ENCODE measurements around the gene ELAC2. TPM values are rescaled to one million over a fixed set of nuclear protein-coding genes. Genes with fewer than 3 reads are reported as not detected.
"Not testable (repeated sequence)": the region's sequence is repeated elsewhere in the genome, so short reads cannot be mapped to it uniquely, and the experiment has no call there.

The ELAC2 gene
- total and polyA plus RNA-seq, 2 donors (not counting 1 experiment from before 2014, with no cell fraction given): 36.9 to 47.2 TPM

- DNase-seq (ENCODE audit: low read depth in 2 of 2): peak; percentile 29 to 41
- Histone ChIP-seq H3K9me3 (ENCODE audit: control insufficient read depth, insufficient read depth, low read depth, low read length) (no peaks in the 10 kb centered on the region), H3K27me3 (ENCODE audit: control insufficient read depth, insufficient read depth, low read length) (no peaks in the 10 kb centered on the region)
Measured at GRCh38 chr17:12979826-12980500, 37.9 kb downstream of the ELAC2 start.

GRCh38 chr17:12979246-12979645 lies 38.6 kb downstream of the ELAC2 start:
- Histone ChIP-seq H3K27me3 (ENCODE audit: control insufficient read depth, insufficient read depth, low read length) (no peaks in the 10 kb centered on the region), H3K4me2 (ENCODE audit: extremely low read depth, insufficient read depth, low read length) (no peak overlapping the region), H3K27ac (ENCODE audit: insufficient read depth, low read length) (no peak overlapping the region), H3K79me2 (ENCODE audit: control insufficient read depth, insufficient read depth, low read length) (no peaks in the 10 kb centered on the region), H3K36me3 (ENCODE audit: control insufficient read depth, insufficient read depth, low read length) (no peaks in the 10 kb centered on the region), H3K4me3 (replicated peaks in 1 of 4; ENCODE audit: control extremely low read depth in 1 of 4, insufficient read depth in 1 of 4, low read depth in 3 of 4, low read length in 4 of 4) (no peak overlapping the region), H2AFZ (ENCODE audit: low read length) (no peak overlapping the region), H3K9me3 (ENCODE audit: control insufficient read depth, insufficient read depth, low read depth, low read length) (no peaks in the 10 kb centered on the region), H3K9ac (ENCODE audit: insufficient read depth, low read length) (no peak overlapping the region), H3K4me1 (ENCODE audit: control insufficient read depth, extremely low read depth, insufficient read depth, low read length) (no peaks in the 10 kb centered on the region), H4K20me1 (ENCODE audit: control insufficient read depth, extremely low read depth, insufficient read depth, low read length) (no peaks in the 10 kb centered on the region)
- DNase-seq (ENCODE audit: low read depth in 2 of 2): no peak
- TF ChIP-seq EZH2 (IDR thresholded peaks at IDR 0.05; ENCODE audit: low read length, missing control alignments) (no peak), CTCF (conservative IDR thresholded peaks at IDR 0.05 in 1 of 2, IDR thresholded peaks at IDR 0.05 in 1 of 2; ENCODE audit: low read depth in 1 of 2, low read length in 2 of 2) (no peak)

More at GRCh38 chr17:12979826-12980500, 37.9 kb downstream of the ELAC2 start:
- Histone ChIP-seq H3K4me1 (ENCODE audit: control insufficient read depth, extremely low read depth, insufficient read depth, low read length) (peaks cover 3% of the 10 kb centered on the region), H3K9ac (ENCODE audit: insufficient read depth, low read length) (no peak overlapping the region), H4K20me1 (ENCODE audit: control insufficient read depth, extremely low read depth, insufficient read depth, low read length) (no peaks in the 10 kb centered on the region), H3K27ac (ENCODE audit: insufficient read depth, low read length) (no peak overlapping the region), H3K4me2 (ENCODE audit: extremely low read depth, insufficient read depth, low read length) (no peak overlapping the region), H3K79me2 (ENCODE audit: control insufficient read depth, insufficient read depth, low read length) (no peaks in the 10 kb centered on the region), H3K36me3 (ENCODE audit: control insufficient read depth, insufficient read depth, low read length) (no peaks in the 10 kb centered on the region), H3K4me3 (replicated peaks in 1 of 4; ENCODE audit: control extremely low read depth in 1 of 4, insufficient read depth in 1 of 4, low read depth in 3 of 4, low read length in 4 of 4) (no peak overlapping the region), H2AFZ (ENCODE audit: low read length) (no peak overlapping the region)
- TF ChIP-seq EZH2 (IDR thresholded peaks at IDR 0.05; ENCODE audit: low read length, missing control alignments): no peak
- no peak for TF ChIP-seq CTCF (conservative IDR thresholded peaks at IDR 0.05 in 1 of 2, IDR thresholded peaks at IDR 0.05 in 1 of 2; ENCODE audit: low read depth in 1 of 2, low read length in 2 of 2)

DNA sequence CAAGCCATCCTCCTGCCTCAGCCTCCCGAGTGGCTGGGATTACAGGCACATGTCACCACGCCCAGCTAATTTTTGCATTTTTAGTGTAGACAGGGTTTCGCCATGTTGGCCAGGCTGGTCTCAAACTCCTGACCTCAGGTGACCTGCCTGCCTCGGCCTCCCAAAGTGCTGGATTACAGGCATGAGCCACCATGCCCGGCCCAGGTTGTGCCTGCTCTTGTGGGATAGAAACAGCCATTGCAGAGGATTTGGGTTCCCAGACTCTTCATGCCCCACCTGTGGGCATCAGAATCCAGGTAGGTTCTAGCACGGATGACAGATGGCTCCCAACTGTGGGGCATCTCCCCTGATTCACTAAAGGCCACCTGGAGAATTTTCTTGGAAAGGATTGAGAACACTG lies 39.0 kb downstream of the ELAC2 start:
- H3K36me3 ChIP-seq (ENCODE audit: control insufficient read depth, insufficient read depth, low read length); H3K27me3 ChIP-seq (ENCODE audit: control insufficient read depth, insufficient read depth, low read length); H3K4me2 ChIP-seq (ENCODE audit: extremely low read depth, insufficient read depth, low read length); H3K9me3 ChIP-seq (ENCODE audit: control insufficient read depth, insufficient read depth, low read depth, low read length); H3K4me3 ChIP-seq (replicated peaks in 1 of 4; ENCODE audit: control extremely low read depth in 1 of 4, insufficient read depth in 1 of 4, low read depth in 3 of 4, low read length in 4 of 4); H3K27ac ChIP-seq (ENCODE audit: insufficient read depth, low read length); DNase-seq (ENCODE audit: low read depth in 2 of 2); H3K9ac ChIP-seq (ENCODE audit: insufficient read depth, low read length); H3K79me2 ChIP-seq (ENCODE audit: control insufficient read depth, insufficient read depth, low read length); H2AFZ ChIP-seq (ENCODE audit: low read length); H4K20me1 ChIP-seq (ENCODE audit: control insufficient read depth, extremely low read depth, insufficient read depth, low read length); H3K4me1 ChIP-seq (ENCODE audit: control insufficient read depth, extremely low read depth, insufficient read depth, low read length): not testable (repeated sequence)

Data from fibroblast of lung (primary cell).